ENCODE data around the gene NOTCH3.

NOTCH3 gene

DNA sequence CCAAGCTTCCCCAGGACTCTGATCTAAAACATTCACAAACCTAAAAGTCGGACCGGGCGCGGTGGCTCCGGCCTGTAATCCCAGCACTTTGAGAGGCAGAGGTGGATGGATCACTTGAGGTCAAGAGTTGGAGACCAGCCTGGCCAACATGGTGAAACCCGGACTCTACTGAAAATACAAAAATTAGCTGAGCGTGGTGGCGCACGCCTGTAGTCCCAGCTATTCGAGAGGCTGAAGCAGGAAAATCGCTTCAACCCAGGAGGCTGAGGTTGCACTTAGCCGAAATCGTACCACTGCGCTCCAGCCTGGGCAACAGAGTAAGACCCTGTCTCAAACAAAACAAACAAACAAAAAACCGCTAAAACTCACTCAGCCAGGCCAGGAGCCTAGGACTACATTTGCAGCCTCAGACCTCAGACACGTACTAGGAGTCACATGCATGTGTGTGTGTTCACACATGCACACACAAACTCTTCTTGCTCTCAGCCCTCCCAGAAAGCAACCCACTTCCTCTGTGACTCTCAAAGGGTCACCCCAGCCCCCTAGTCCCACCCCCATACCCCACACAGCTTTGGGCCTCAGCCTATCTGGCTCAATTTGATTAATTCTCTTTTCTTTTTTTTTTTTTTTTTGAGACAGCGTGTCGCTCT is 704 bp upstream of the NOTCH3 start:
- peaks cover 10 to 17% of the 10 kb centered on the region in 2 donors for H3K27me3 ChIP-seq (ENCODE audit: control insufficient read depth in 1 of 2, insufficient read depth in 2 of 2, low read length in 2 of 2)
- no peak overlapping the region for H3K9ac ChIP-seq (ENCODE audit: low read length)
- no peaks in the 10 kb centered on the region for H3K36me3 ChIP-seq (ENCODE audit: insufficient read depth, low read length)
- H3K4me1 ChIP-seq (ENCODE audit: insufficient read depth, low read length) = no peaks in the 10 kb centered on the region
- no peak overlapping the region for H3K27ac ChIP-seq (ENCODE audit: low read depth, low read length)
- H3K9me3 ChIP-seq (ENCODE audit: low read length) = no peaks in the 10 kb centered on the region
- no peak overlapping the region for H3K4me3 ChIP-seq (ENCODE audit: low read depth in 1 of 2, low read length in 2 of 2)

DNA sequence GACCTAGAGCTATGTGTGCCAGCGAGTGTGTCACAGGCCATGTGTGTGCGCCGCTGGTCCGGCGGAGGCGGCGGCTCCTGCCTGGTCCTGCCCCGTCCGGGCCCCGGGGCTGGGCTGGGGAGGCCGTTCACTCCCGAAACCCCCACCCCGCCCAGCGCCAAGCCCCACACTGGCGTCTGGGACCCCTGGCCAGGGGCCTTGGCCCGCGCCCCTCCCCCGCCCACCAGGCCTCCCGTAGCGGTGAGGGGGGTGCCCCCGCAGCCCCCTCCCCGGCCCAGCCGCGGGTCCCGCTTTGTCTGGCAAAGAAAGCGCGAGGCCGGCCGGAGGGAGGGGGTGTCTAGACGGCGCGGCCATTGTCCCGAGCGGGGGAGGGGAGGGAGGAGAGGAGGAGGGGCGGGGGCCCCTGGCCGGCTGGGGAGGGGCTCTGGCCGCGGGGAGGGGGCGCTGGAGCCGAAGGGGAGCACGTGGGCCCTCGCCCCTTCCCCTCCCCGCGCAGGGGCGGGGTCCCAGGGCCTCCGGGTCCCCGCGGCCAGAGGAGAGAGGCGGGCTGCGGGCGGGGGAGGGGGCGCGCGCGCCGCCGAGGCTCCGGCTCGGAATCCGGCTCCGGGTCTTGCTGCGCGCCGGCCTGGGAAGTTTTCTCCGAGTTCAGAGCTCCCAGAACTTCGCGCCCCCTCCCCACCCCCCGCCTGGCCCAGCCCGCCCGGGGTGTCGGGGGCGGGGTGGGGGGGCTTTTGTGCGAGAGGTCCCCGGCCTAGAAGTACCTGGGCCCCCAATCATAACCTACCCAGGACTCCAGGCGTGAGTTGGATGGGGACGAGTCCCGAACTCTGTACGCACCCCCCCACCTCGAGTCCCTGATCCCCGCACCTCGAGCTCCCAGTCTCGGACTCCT is 888 bp downstream of the NOTCH3 start:
- peaks cover 14 to 31% of the 10 kb centered on the region in 2 donors for H3K27me3 ChIP-seq (ENCODE audit: control insufficient read depth in 1 of 2, insufficient read depth in 2 of 2, low read length in 2 of 2)
- H3K36me3 ChIP-seq (ENCODE audit: insufficient read depth, low read length) = no peaks in the 10 kb centered on the region
- no peak overlapping the region for H3K27ac ChIP-seq (ENCODE audit: low read depth, low read length)

GRCh38 chr19:15198951-15199660 is 1.7 kb downstream of the NOTCH3 start:
- Histone ChIP-seq H3K36me3 (ENCODE audit: insufficient read depth, low read length) (no peaks in the 10 kb centered on the region), H3K4me1 (ENCODE audit: insufficient read depth, low read length) (no peaks in the 10 kb centered on the region), H3K27ac (ENCODE audit: low read depth, low read length) (no peak overlapping the region), H3K9ac (ENCODE audit: low read length) (no peak overlapping the region), H3K4me3 (ENCODE audit: low read depth in 1 of 2, low read length in 2 of 2) (no peak overlapping the region), H3K27me3 (ENCODE audit: control insufficient read depth in 1 of 2, insufficient read depth in 2 of 2, low read length in 2 of 2) (peaks cover 19 to 33% of the 10 kb centered on the region in 2 donors), H3K9me3 (ENCODE audit: low read length) (no peaks in the 10 kb centered on the region)

More for the DNA sequence above, 888 bp downstream of the NOTCH3 start:
- Histone ChIP-seq H3K9ac (ENCODE audit: low read length) (no peak overlapping the region), H3K9me3 (ENCODE audit: low read length) (no peaks in the 10 kb centered on the region), H3K4me1 (ENCODE audit: insufficient read depth, low read length) (no peaks in the 10 kb centered on the region), H3K4me3 (ENCODE audit: low read depth in 1 of 2, low read length in 2 of 2) (no peak overlapping the region)

DNA sequence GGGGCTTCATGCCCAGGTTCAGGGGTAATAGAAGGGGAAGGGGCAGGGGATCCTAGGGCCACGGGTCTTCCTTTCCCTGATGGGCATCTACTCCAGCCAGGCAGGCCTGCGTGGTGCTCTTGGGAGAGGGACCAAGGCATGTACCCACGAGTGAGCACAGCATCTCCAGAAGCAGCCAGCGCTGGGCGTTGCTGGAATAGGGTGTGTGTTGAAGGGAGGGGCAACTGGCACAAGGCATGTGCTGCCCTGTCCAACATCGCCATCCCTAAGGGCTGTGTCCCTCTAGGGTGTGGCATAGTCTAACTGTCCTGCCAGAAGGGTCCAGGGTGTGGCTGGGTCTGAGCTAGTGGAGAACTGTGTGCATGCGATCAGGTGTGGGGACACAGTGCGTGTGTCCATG is 2.9 kb downstream of the NOTCH3 start:
- Histone ChIP-seq H3K27ac (ENCODE audit: low read depth, low read length) (no peak overlapping the region), H3K36me3 (ENCODE audit: insufficient read depth, low read length) (no peaks in the 10 kb centered on the region), H3K4me3 (ENCODE audit: low read depth in 1 of 2, low read length in 2 of 2) (no peak overlapping the region), H3K27me3 (ENCODE audit: control insufficient read depth in 1 of 2, insufficient read depth in 2 of 2, low read length in 2 of 2) (peaks cover 19 to 33% of the 10 kb centered on the region in 2 donors), H3K9ac (ENCODE audit: low read length) (no peak overlapping the region), H3K9me3 (ENCODE audit: low read length) (no peaks in the 10 kb centered on the region), H3K4me1 (ENCODE audit: insufficient read depth, low read length) (no peaks in the 10 kb centered on the region)

- Histone ChIP-seq H3K9ac (ENCODE audit: low read length) (no peak overlapping the region), H3K27ac (ENCODE audit: low read depth, low read length) (no peak overlapping the region)
These were observed 3.4 kb downstream of the NOTCH3 start for GRCh38 chr19:15197275-15197941.

DNA sequence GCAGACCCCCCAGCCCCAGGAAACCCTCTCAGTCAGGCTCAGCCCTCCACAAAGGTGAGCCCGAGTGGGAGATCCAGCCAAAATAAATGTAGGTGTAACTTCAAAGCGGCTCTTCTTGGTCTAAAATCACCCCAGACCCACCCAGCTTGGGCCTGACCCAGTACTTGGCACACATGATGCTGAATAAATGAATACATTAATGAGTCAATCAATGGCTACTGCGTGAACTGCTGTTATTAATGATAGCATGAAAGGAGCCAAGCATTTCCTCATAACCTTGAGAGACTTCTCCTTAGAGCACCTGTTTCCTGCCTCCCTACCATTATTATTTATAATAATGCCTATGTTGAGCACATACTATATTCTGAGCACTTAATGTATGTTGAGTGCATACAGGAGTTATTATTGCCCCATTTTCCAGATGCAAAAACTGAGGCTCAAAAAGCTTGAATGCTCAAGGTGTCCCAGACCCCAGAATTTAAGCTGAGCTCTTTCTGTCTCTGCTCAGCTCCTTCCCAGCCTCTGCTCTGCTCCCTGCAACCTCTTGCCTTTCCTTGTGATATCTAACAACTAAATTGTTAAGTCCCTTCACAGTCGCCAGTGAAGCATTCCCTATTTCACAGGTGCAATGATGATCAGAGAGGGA is 4.3 kb downstream of the NOTCH3 start:
- no peak overlapping the region for H3K9ac ChIP-seq (ENCODE audit: low read length)
- no peak overlapping the region for H3K4me3 ChIP-seq (ENCODE audit: low read depth in 1 of 2, low read length in 2 of 2)
- no peaks in the 10 kb centered on the region for H3K4me1 ChIP-seq (ENCODE audit: insufficient read depth, low read length)
- no peaks in the 10 kb centered on the region for H3K36me3 ChIP-seq (ENCODE audit: insufficient read depth, low read length)
- no peak overlapping the region for H3K27ac ChIP-seq (ENCODE audit: low read depth, low read length)
- H3K9me3 ChIP-seq (ENCODE audit: low read length) = no peaks in the 10 kb centered on the region
- peaks cover 19 to 33% of the 10 kb centered on the region in 2 donors for H3K27me3 ChIP-seq (ENCODE audit: control insufficient read depth in 1 of 2, insufficient read depth in 2 of 2, low read length in 2 of 2)

More at GRCh38 chr19:15197275-15197941, 3.4 kb downstream of the NOTCH3 start:
- no peaks in the 10 kb centered on the region for H3K9me3 ChIP-seq (ENCODE audit: low read length)
- H3K36me3 ChIP-seq (ENCODE audit: insufficient read depth, low read length) = no peaks in the 10 kb centered on the region
- H3K4me1 ChIP-seq (ENCODE audit: insufficient read depth, low read length) = no peaks in the 10 kb centered on the region
- no peak overlapping the region for H3K4me3 ChIP-seq (ENCODE audit: low read depth in 1 of 2, low read length in 2 of 2)
- H3K27me3 ChIP-seq (ENCODE audit: control insufficient read depth in 1 of 2, insufficient read depth in 2 of 2, low read length in 2 of 2) = peaks cover 19 to 33% of the 10 kb centered on the region in 2 donors

GRCh38 chr19:15195371-15196334 is 5.1 kb downstream of the NOTCH3 start:
- Histone ChIP-seq H3K9me3 (ENCODE audit: low read length) (no peaks in the 10 kb centered on the region), H3K4me3 (ENCODE audit: low read depth in 1 of 2, low read length in 2 of 2) (no peak overlapping the region), H3K27ac (ENCODE audit: low read depth, low read length) (no peak overlapping the region), H3K27me3 (ENCODE audit: control insufficient read depth in 1 of 2, insufficient read depth in 2 of 2, low read length in 2 of 2) (peaks cover 19 to 33% of the 10 kb centered on the region in 2 donors), H3K4me1 (ENCODE audit: insufficient read depth, low read length) (no peaks in the 10 kb centered on the region), H3K36me3 (ENCODE audit: insufficient read depth, low read length) (no peaks in the 10 kb centered on the region), H3K9ac (ENCODE audit: low read length) (no peak overlapping the region)

- Histone ChIP-seq H3K27me3 (ENCODE audit: control insufficient read depth in 1 of 2, insufficient read depth in 2 of 2, low read length in 2 of 2) (peaks cover 16 to 26% of the 10 kb centered on the region in 2 donors), H3K36me3 (ENCODE audit: insufficient read depth, low read length) (no peaks in the 10 kb centered on the region), H3K4me1 (ENCODE audit: insufficient read depth, low read length) (no peaks in the 10 kb centered on the region)
These were observed 5.9 kb downstream of the NOTCH3 start for GRCh38 chr19:15194938-15195337.

GRCh38 chr19:15191982-15192381 is 8.8 kb downstream of the NOTCH3 start:
- H3K9me3 ChIP-seq (ENCODE audit: low read length) = no peaks in the 10 kb centered on the region
- no peaks in the 10 kb centered on the region for H3K4me1 ChIP-seq (ENCODE audit: insufficient read depth, low read length)
- H3K4me3 ChIP-seq (ENCODE audit: low read depth in 1 of 2, low read length in 2 of 2) = no peak overlapping the region
- no peaks in the 10 kb centered on the region for H3K36me3 ChIP-seq (ENCODE audit: insufficient read depth, low read length)
- peaks cover 14 to 16% of the 10 kb centered on the region in 2 donors for H3K27me3 ChIP-seq (ENCODE audit: control insufficient read depth in 1 of 2, insufficient read depth in 2 of 2, low read length in 2 of 2)
- H3K27ac ChIP-seq (ENCODE audit: low read depth, low read length) = no peak overlapping the region
- H3K9ac ChIP-seq (ENCODE audit: low read length) = no peak overlapping the region

More at GRCh38 chr19:15194938-15195337, 5.9 kb downstream of the NOTCH3 start:
- H3K9ac ChIP-seq (ENCODE audit: low read length) = no peak overlapping the region
- H3K27ac ChIP-seq (ENCODE audit: low read depth, low read length) = no peak overlapping the region
- no peaks in the 10 kb centered on the region for H3K9me3 ChIP-seq (ENCODE audit: low read length)
- H3K4me3 ChIP-seq (ENCODE audit: low read depth in 1 of 2, low read length in 2 of 2) = no peak overlapping the region

GRCh38 chr19:15191514-15191913 is 9.3 kb downstream of the NOTCH3 start:
- Histone ChIP-seq H3K4me1 (ENCODE audit: insufficient read depth, low read length) (no peaks in the 10 kb centered on the region), H3K9me3 (ENCODE audit: low read length) (no peaks in the 10 kb centered on the region), H3K9ac (ENCODE audit: low read length) (no peak overlapping the region), H3K4me3 (ENCODE audit: low read depth in 1 of 2, low read length in 2 of 2) (no peak overlapping the region), H3K27ac (ENCODE audit: low read depth, low read length) (no peak overlapping the region), H3K27me3 (ENCODE audit: control insufficient read depth in 1 of 2, insufficient read depth in 2 of 2, low read length in 2 of 2) (peaks cover 9 to 16% of the 10 kb centered on the region in 2 donors), H3K36me3 (ENCODE audit: insufficient read depth, low read length) (no peaks in the 10 kb centered on the region)

Measured in muscle layer of colon (tissue), 2 donors.